Stimulated activated naive B cell treated with anti-CD40 and anti-IgM and Interleukin-4, amounts not matched to agents 10 μg/mL and 1 μg/mL and 100 μg/mL, for 72 hours (primary cell): Measurements from ENCODE around the gene NT5E.

Source experiments
- ATAC-seq, 2 donors: fragments of 150-1000 bp; cut with Tn5 transposase; replicated peaks; 2 replicates each; pipeline ENCODE4 v1.10.0; 2021; ENCODE audit warnings: moderate library complexity in 1 of 2
- DNase-seq: peaks from one replicate; pipeline ENCODE4 v3.0.0; 2021
- H3K27ac Mint-ChIP-seq: one replicate; pipeline ENCODE4 v1.8.0; 2022; ENCODE audit warnings: mild to moderate bottlenecking, mixed read lengths
- H3K27me3 Mint-ChIP-seq, 2 donors: one replicate each; pipeline ENCODE4 v1.8.0; 2022; ENCODE audit warnings: mixed read lengths in 2 of 2
- H3K36me3 Mint-ChIP-seq, 2 donors: one replicate each; pipeline ENCODE4 v1.8.0; 2022; ENCODE audit warnings: mixed read lengths in 2 of 2, mild to moderate bottlenecking in 1 of 2
- H3K4me1 Mint-ChIP-seq, 2 donors: one replicate each; pipeline ENCODE4 v1.8.0; 2022; ENCODE audit warnings: mixed read lengths in 2 of 2, mild to moderate bottlenecking in 1 of 2
- H3K4me3 Mint-ChIP-seq, 2 donors: one replicate each; pipeline ENCODE4 v1.8.0; 2022; ENCODE audit warnings: mild to moderate bottlenecking in 2 of 2, mixed read lengths in 2 of 2, moderate library complexity in 1 of 2
- H3K9me3 Mint-ChIP-seq, 2 donors: one replicate each; pipeline ENCODE4 v1.8.0; 2022; ENCODE audit warnings: mixed read lengths in 2 of 2, mild to moderate bottlenecking in 1 of 2

Gene NT5E

GRCh38 chr6:85412911-85413430 is 36.9 kb upstream of the NT5E start:
- Mint-ChIP-seq H3K9me3 (peaks cover 0 to 2% of the 10 kb centered on the region in 2 donors), H3K36me3 (no peaks in the 10 kb centered on the region), H3K27ac (no peak overlapping the region), H3K27me3 (peaks cover 4 to 12% of the 10 kb centered on the region in 2 donors), H3K4me3 (no peak overlapping the region), H3K4me1 (peaks cover 4 to 12% of the 10 kb centered on the region in 2 donors)
- ATAC-seq (no peak), DNase-seq (no peak)

DNA sequence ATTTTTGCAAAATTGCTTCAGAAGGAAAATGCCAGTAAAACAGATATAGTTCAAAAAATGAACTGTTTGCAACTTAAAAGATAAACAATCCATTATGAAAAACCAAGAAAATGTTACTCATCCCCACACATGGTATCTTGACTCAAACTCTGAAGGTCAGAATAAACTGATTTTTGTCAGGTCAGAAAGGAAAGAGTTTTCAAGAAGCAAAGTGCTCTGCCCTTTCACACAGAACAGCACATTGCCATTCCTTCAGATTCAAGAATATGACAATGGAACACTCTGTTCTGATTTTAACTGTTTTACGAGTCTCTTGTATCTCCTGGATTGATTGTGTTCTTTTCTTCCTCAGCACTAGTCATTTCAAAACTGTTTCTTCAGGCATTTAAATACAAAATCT is 33.8 kb upstream of the NT5E start:
- ATAC-seq: no peak
- H3K9me3 Mint-ChIP-seq: peaks cover 0 to 2% of the 10 kb centered on the region in 2 donors
- no peaks in the 10 kb centered on the region for H3K36me3 Mint-ChIP-seq
- H3K4me1 Mint-ChIP-seq: peaks cover 17 to 37% of the 10 kb centered on the region in 2 donors
- no peak overlapping the region for H3K27ac Mint-ChIP-seq
- DNase-seq: no peak
- H3K4me3 Mint-ChIP-seq: no peak overlapping the region
- H3K27me3 Mint-ChIP-seq: peaks cover 4 to 12% of the 10 kb centered on the region in 2 donors

DNA sequence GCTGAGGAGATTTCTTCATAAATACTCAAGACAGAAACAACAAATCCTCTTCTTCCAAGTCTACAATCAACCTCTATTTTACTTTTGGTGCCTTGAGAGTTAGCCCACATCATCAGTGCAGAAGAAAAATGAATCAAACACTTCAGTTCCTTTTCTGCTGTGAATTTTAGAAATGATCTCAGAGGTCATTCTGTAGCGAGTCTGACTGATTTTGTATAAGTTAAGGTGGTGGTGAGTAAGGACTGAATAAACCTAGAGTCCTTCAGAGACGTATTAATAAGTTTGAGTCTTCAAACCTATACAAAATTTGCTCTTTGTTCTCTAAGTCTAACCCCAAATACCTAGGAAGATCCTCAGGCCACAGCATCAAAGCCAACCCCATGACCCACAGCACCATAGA is 33.1 kb upstream of the NT5E start:
- DNase-seq: no peak
- ATAC-seq: no peak
- Mint-ChIP-seq H3K4me3 (no peak overlapping the region), H3K9me3 (peaks cover 0 to 2% of the 10 kb centered on the region in 2 donors), H3K27ac (no peak overlapping the region), H3K27me3 (peaks cover 4 to 6% of the 10 kb centered on the region in 2 donors), H3K36me3 (no peaks in the 10 kb centered on the region), H3K4me1 (peaks cover 19 to 37% of the 10 kb centered on the region in 2 donors)

- DNase-seq (no peak), ATAC-seq (no peak)
- peaks cover 0 to 2% of the 10 kb centered on the region in 2 donors for H3K9me3 Mint-ChIP-seq
- H3K27ac Mint-ChIP-seq: no peak overlapping the region
- peaks cover 18 to 37% of the 10 kb centered on the region in 2 donors for H3K4me1 Mint-ChIP-seq
- H3K4me3 Mint-ChIP-seq: no peak overlapping the region
- no peaks in the 10 kb centered on the region for H3K36me3 Mint-ChIP-seq
- H3K27me3 Mint-ChIP-seq: peaks cover 4 to 6% of the 10 kb centered on the region in 2 donors
These were observed 32.5 kb upstream of the NT5E start for GRCh38 chr6:85417336-85417735.

DNA sequence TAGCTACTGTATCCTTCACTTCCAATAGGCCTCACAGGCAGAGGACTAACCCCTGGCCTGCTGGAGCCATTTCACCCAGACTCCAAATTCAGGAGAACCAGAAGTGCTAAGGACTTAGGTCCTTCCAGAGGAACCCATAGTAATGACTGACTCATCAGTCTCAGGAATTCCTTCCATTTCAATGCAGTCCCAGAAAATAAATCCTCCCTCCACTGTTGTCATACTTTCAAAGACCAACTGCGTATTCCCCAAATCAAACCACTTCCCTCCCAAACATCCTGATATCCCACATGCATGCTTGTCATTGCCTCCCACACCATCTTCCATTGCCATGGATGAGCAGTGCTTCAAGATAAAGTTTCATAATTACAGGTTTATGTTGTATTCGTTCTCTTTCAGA is 31.8 kb upstream of the NT5E start:
- Mint-ChIP-seq H3K9me3 (peaks cover 0 to 2% of the 10 kb centered on the region in 2 donors), H3K4me1 (peaks cover 16 to 37% of the 10 kb centered on the region in 2 donors), H3K27me3 (peaks cover 0 to 4% of the 10 kb centered on the region in 2 donors), H3K27ac (no peak overlapping the region), H3K4me3 (no peak overlapping the region), H3K36me3 (no peaks in the 10 kb centered on the region)
- no peak for ATAC-seq
- no peak for DNase-seq

DNA sequence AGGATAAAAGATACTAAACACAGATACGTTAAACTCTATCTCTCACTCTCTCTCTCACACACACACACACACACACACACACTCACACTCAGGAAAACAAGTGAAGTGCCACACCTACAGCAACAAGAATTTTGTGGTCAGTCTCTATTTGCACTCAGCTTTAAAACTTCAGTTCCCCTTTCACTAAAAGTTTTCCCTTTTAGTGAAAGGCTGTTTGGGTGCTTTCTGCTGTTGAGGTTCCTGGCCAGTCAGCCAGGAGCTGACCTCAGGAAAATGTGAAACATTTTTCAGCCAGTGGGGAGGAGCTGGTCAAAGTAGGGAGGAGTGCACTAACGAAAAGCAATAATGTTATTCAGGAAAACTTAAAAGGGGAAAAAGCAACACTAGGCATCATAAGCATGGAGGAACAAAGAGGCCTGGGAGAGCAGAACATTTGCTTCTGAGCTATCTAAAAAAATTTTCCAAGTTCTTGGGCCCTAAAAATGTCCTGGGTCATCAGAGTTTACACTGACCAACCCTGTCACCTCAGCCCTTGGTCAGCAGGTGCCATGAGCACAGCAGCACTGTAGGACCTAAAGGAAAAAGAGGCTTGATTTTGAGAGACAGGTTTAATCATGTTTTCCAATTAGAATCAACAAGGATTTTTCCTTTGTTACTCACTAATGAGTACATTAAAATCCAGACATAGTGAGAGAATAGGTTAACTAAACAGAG is 30.7 kb upstream of the NT5E start:
- peaks cover 0 to 2% of the 10 kb centered on the region in 2 donors for H3K9me3 Mint-ChIP-seq
- H3K36me3 Mint-ChIP-seq: no peaks in the 10 kb centered on the region
- peaks cover 16 to 37% of the 10 kb centered on the region in 2 donors for H3K4me1 Mint-ChIP-seq
- peak; percentile 4 for DNase-seq
- H3K27me3 Mint-ChIP-seq: peaks cover 0 to 4% of the 10 kb centered on the region in 2 donors
- H3K27ac Mint-ChIP-seq: peak overlapping the region; percentile 82
- ATAC-seq: peak; percentile 87 to 91
- H3K4me3 Mint-ChIP-seq: peak overlapping the region in 1 of 2 donors; percentile 55

GRCh38 chr6:85420551-85420950 is 29.3 kb upstream of the NT5E start:
- ATAC-seq (no peak), DNase-seq (no peak)
- peaks cover 0 to 4% of the 10 kb centered on the region in 2 donors for H3K27me3 Mint-ChIP-seq
- no peak overlapping the region for H3K27ac Mint-ChIP-seq
- H3K9me3 Mint-ChIP-seq: peaks cover 8 to 9% of the 10 kb centered on the region in 2 donors
- peaks cover 16 to 37% of the 10 kb centered on the region in 2 donors for H3K4me1 Mint-ChIP-seq
- H3K4me3 Mint-ChIP-seq: no peak overlapping the region
- H3K36me3 Mint-ChIP-seq: peaks cover 4% of the 10 kb centered on the region in 2 donors

- Mint-ChIP-seq H3K4me3 (no peak overlapping the region), H3K36me3 (peaks cover 4% of the 10 kb centered on the region in 2 donors), H3K9me3 (peaks cover 11 to 13% of the 10 kb centered on the region in 2 donors), H3K4me1 (peaks cover 16 to 37% of the 10 kb centered on the region in 2 donors), H3K27me3 (peaks cover 0 to 4% of the 10 kb centered on the region in 2 donors), H3K27ac (no peak overlapping the region)
- DNase-seq (no peak), ATAC-seq (no peak)
These were observed 28.7 kb upstream of the NT5E start for GRCh38 chr6:85421181-85421580.

GRCh38 chr6:85421972-85422371 is 27.9 kb upstream of the NT5E start:
- DNase-seq (no peak), ATAC-seq (no peak)
- Mint-ChIP-seq H3K27ac (no peak overlapping the region), H3K9me3 (peaks cover 14 to 17% of the 10 kb centered on the region in 2 donors), H3K27me3 (peaks cover 4% of the 10 kb centered on the region in 2 donors), H3K36me3 (peaks cover 4 to 7% of the 10 kb centered on the region in 2 donors), H3K4me1 (peaks cover 16 to 33% of the 10 kb centered on the region in 2 donors), H3K4me3 (no peak overlapping the region)

- H3K4me3 Mint-ChIP-seq: no peak overlapping the region
- ATAC-seq (no peak), DNase-seq (no peak)
- H3K27ac Mint-ChIP-seq: no peak overlapping the region
- peaks cover 4 to 7% of the 10 kb centered on the region in 2 donors for H3K36me3 Mint-ChIP-seq
- H3K9me3 Mint-ChIP-seq: peaks cover 14 to 19% of the 10 kb centered on the region in 2 donors
- peaks cover 14 to 25% of the 10 kb centered on the region in 2 donors for H3K4me1 Mint-ChIP-seq
- peaks cover 6 to 8% of the 10 kb centered on the region in 2 donors for H3K27me3 Mint-ChIP-seq
These were observed 26.9 kb upstream of the NT5E start for GRCh38 chr6:85422996-85423395.

- Mint-ChIP-seq H3K9me3 (peaks cover 14 to 19% of the 10 kb centered on the region in 2 donors), H3K4me1 (peaks cover 2 to 8% of the 10 kb centered on the region in 2 donors), H3K4me3 (no peak overlapping the region), H3K27ac (no peak overlapping the region), H3K36me3 (peaks cover 4 to 7% of the 10 kb centered on the region in 2 donors), H3K27me3 (peaks cover 6 to 9% of the 10 kb centered on the region in 2 donors)
- ATAC-seq: no peak
- DNase-seq: no peak
These were observed 24.9 kb upstream of the NT5E start for GRCh38 chr6:85424981-85425380.

DNA sequence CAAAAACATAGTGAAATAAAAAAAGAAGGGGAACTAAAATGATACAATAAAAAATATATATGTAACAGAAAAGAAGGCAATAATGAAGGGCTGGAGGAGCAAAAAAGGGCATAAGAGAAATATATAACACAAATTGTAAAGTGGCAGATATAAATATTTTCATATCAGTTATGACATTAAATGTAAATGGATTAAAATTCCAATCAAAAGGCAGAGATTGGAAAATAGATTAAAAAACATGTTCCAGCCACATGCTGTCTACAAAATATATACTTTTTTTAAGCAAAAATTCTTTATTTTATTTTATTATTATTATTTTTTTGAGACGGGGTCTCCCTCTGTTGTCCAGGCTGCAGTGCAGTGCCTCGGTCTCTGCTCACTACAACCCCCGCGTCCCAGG is 23.9 kb upstream of the NT5E start:
- Mint-ChIP-seq H3K27ac (no peak overlapping the region), H3K36me3 (peaks cover 4 to 7% of the 10 kb centered on the region in 2 donors), H3K9me3 (peaks cover 14 to 19% of the 10 kb centered on the region in 2 donors), H3K4me1 (peaks cover 0 to 2% of the 10 kb centered on the region in 2 donors), H3K27me3 (peaks cover 6 to 9% of the 10 kb centered on the region in 2 donors), H3K4me3 (no peak overlapping the region)
- DNase-seq: no peak
- ATAC-seq: no peak

DNA sequence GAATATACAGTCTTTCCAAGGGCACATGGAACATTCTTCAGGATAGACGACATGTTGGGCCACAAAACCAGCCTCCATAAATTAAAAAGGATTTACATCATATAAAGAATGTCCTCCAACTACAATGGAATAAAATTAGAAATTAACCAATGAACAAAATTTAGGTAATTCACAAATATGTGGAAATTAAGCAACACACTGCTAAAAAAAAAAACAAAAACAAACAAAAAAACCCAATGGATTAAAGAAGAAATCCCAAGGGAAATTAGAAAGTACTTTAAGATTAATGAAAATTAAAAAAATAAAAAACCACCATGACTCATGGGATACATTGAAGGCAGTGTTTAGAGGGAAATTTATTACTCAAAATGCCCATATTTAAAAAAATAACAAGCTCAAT is 21.4 kb upstream of the NT5E start:
- Mint-ChIP-seq H3K27ac (no peak overlapping the region), H3K36me3 (peaks cover 4 to 7% of the 10 kb centered on the region in 2 donors), H3K27me3 (peaks cover 6 to 9% of the 10 kb centered on the region in 2 donors), H3K9me3 (peaks cover 14 to 19% of the 10 kb centered on the region in 2 donors), H3K4me1 (no peaks in the 10 kb centered on the region), H3K4me3 (no peak overlapping the region)
- no peak for ATAC-seq
- no peak for DNase-seq

- no peak overlapping the region for H3K27ac Mint-ChIP-seq
These were observed 20.5 kb upstream of the NT5E start for GRCh38 chr6:85429346-85429745.

DNA sequence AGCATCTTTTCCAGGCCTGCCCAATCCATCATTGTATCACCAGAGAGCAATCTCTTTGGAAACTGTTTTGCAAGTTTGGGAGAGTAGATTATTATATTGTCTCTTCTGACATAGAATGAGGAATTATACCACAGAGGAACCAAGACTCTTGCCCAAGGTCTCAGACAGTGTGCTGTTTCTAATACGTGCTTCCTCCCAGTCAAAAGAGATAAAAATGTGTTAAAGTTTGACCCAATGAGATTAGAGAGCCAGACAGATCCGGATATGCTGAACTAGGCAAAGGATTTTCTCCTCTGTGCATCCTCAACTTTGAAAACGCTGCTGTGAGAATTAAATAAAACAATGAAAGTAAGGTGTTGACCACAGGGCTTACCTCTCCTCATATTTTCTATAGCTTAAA is 18.6 kb upstream of the NT5E start:
- no peaks in the 10 kb centered on the region for H3K4me1 Mint-ChIP-seq
- peaks cover 6 to 9% of the 10 kb centered on the region in 2 donors for H3K27me3 Mint-ChIP-seq
- ATAC-seq (no peak), DNase-seq (no peak)
- no peak overlapping the region for H3K27ac Mint-ChIP-seq
- H3K36me3 Mint-ChIP-seq: peaks cover 0 to 3% of the 10 kb centered on the region in 2 donors
- H3K9me3 Mint-ChIP-seq: peaks cover 6 to 7% of the 10 kb centered on the region in 2 donors
- no peak overlapping the region for H3K4me3 Mint-ChIP-seq

More at GRCh38 chr6:85429346-85429745, 20.5 kb upstream of the NT5E start:
- ATAC-seq (no peak), DNase-seq (no peak)
- H3K27me3 Mint-ChIP-seq: peaks cover 6 to 9% of the 10 kb centered on the region in 2 donors
- peaks cover 4 to 7% of the 10 kb centered on the region in 2 donors for H3K36me3 Mint-ChIP-seq
- no peak overlapping the region for H3K4me3 Mint-ChIP-seq
- peaks cover 15 to 19% of the 10 kb centered on the region in 2 donors for H3K9me3 Mint-ChIP-seq
- H3K4me1 Mint-ChIP-seq: no peaks in the 10 kb centered on the region
